GM21528 (cell line): ENCODE measurements around the gene REEP6.

Source experiments
- ATAC-seq: cut with Tn5 transposase; IDR thresholded peaks from one replicate; pipeline ENCODE4 v1.9.1; 2021; ENCODE audit warnings: mild to moderate bottlenecking, moderate library complexity; ENCODE audit not compliant: unreplicated experiment, low FRiP score

REEP6 gene

GRCh38 chr19:1540365-1540925 lies 49.5 kb downstream of the REEP6 start:
- no peak for ATAC-seq
